Central memory CD4-positive, alpha-beta T cell (primary cell): ENCODE measurements around the gene TSPAN7.

Experiments used
- DNase-seq: peaks from one replicate; pipeline ENCODE4 v3.0.0; 2022

The TSPAN7 gene

GRCh38 chrX:38595801-38596200 lies 34.5 kb downstream of the TSPAN7 start:
- DNase-seq = no peak

- no peak for DNase-seq
Observed at GRCh38 chrX:38596939-38597338, 35.6 kb downstream of the TSPAN7 start.

- DNase-seq = no peak
Observed at GRCh38 chrX:38599796-38600755, 38.7 kb downstream of the TSPAN7 start.

GRCh38 chrX:38601866-38602265 lies 40.5 kb downstream of the TSPAN7 start:
- DNase-seq = no peak

GRCh38 chrX:38606821-38607220 lies 45.5 kb downstream of the TSPAN7 start:
- no peak for DNase-seq

GRCh38 chrX:38607976-38608375 lies 46.6 kb downstream of the TSPAN7 start:
- no peak for DNase-seq

GRCh38 chrX:38610849-38611248 lies 49.5 kb downstream of the TSPAN7 start:
- no peak for DNase-seq

GRCh38 chrX:38612281-38612680 lies 50.9 kb downstream of the TSPAN7 start:
- no peak for DNase-seq

GRCh38 chrX:38614485-38614884 lies 53.1 kb downstream of the TSPAN7 start:
- DNase-seq = no peak

- no peak for DNase-seq
Observed at GRCh38 chrX:38616904-38617303, 55.6 kb downstream of the TSPAN7 start.

- DNase-seq = no peak
Observed at GRCh38 chrX:38618180-38618579, 56.8 kb downstream of the TSPAN7 start.

- DNase-seq = no peak
Observed at GRCh38 chrX:38620623-38621022, 59.3 kb downstream of the TSPAN7 start.

- DNase-seq = no peak
Observed at GRCh38 chrX:38626296-38626695, 65.0 kb downstream of the TSPAN7 start.

GRCh38 chrX:38627683-38628082 lies 66.3 kb downstream of the TSPAN7 start:
- no peak for DNase-seq

- DNase-seq = no peak
Observed at GRCh38 chrX:38628587-38628986, 67.2 kb downstream of the TSPAN7 start.

GRCh38 chrX:38632516-38632915 lies 71.2 kb downstream of the TSPAN7 start:
- no peak for DNase-seq

GRCh38 chrX:38634665-38635064 lies 73.3 kb downstream of the TSPAN7 start:
- DNase-seq = no peak

- DNase-seq = no peak
Observed at GRCh38 chrX:38636949-38637819, 75.8 kb downstream of the TSPAN7 start.

- DNase-seq = no peak
Observed at GRCh38 chrX:38638952-38639529, 77.7 kb downstream of the TSPAN7 start.

GRCh38 chrX:38639730-38640129 lies 78.4 kb downstream of the TSPAN7 start:
- no peak for DNase-seq

- DNase-seq = no peak
Observed at GRCh38 chrX:38641197-38641596, 79.9 kb downstream of the TSPAN7 start.

GRCh38 chrX:38643903-38644302 lies 82.6 kb downstream of the TSPAN7 start:
- DNase-seq = no peak

GRCh38 chrX:38646129-38646528 lies 84.8 kb downstream of the TSPAN7 start:
- DNase-seq = no peak
